Stomach (tissue), 9 donors: Measurements from ENCODE around the gene DUSP6. TPM values are rescaled to one million over a fixed set of nuclear protein-coding genes. Genes with fewer than 3 reads are reported as not detected.

Experiments
- DNase-seq, 2 donors: peaks; one replicate each; pipeline versions ENCODE4 v3.0.0 to v3.0.0-alpha.2; 2013 to 2019
- H3K27ac ChIP-seq, 5 donors: fragments of 200-600 bp in 4 of 5; sonication (generic) in 4 of 5; one replicate each; pipeline ENCODE4 v1.5.1; 2013 to 2019; ENCODE audit warnings: mild to moderate bottlenecking in 1 of 5, moderate library complexity in 1 of 5
- H3K27me3 ChIP-seq, 3 donors: fragments of 200-600 bp; sonication (generic); one replicate each; pipeline ENCODE4 v1.5.1; 2017 to 2019; ENCODE audit warnings: mixed run types in 1 of 3
- H3K36me3 ChIP-seq, 4 donors: fragments of 200-600 bp; sonication (generic); 1 replicate in 3 of 4; 2 replicates in 1 of 4; pipeline ENCODE4 v1.5.1; 2016 to 2019
- H3K4me1 ChIP-seq, 4 donors: fragments of 200-600 bp; sonication (generic); one replicate each; pipeline ENCODE4 v1.5.1; 2016 to 2019
- H3K4me3 ChIP-seq, 4 donors: fragments of 200-600 bp; sonication (generic) in 3 of 4; one replicate each; pipeline ENCODE4 v1.5.1; 2016 to 2019; ENCODE audit warnings: mild to moderate bottlenecking in 1 of 4
- H3K9me3 ChIP-seq, 4 donors: fragments of 200-600 bp; sonication (generic); one replicate each; pipeline ENCODE4 v1.5.1; 2016 to 2019
- CTCF ChIP-seq, 7 experiments: fragments of 450-650 bp in 4 of 7; fragments of 200-600 bp in 3 of 7; sonication (generic) in 3 of 7; IDR thresholded peaks; one replicate each; pipeline ENCODE4 v1.5.1; 2016 to 2019; ENCODE audit warnings: antibody characterized with exemption in 7 of 7, control low read depth in 2 of 7, mild to moderate bottlenecking in 1 of 7
- EP300 ChIP-seq: sonication (generic); formaldehyde crosslinking; IDR thresholded peaks from one replicate; pipeline ENCODE4 v1.6.1; 2017; ENCODE audit warnings: antibody characterized with exemption
- POLR2A ChIP-seq, 4 donors: fragments of 450-650 bp; IDR thresholded peaks; one replicate each; pipeline ENCODE4 v1.6.1; 2016; ENCODE audit warnings: antibody characterized with exemption in 4 of 4, control low read depth in 2 of 4, mild to moderate bottlenecking in 1 of 4, moderate library complexity in 1 of 4
- POLR2AphosphoS5 ChIP-seq, 3 donors: sonication (generic); formaldehyde crosslinking; IDR thresholded peaks; one replicate each; pipeline ENCODE4 v1.6.1; 2016; ENCODE audit warnings: antibody characterized with exemption in 3 of 3
- WGBS, 5 donors: extraction: QIAGEN DNeasy Blood & Tissue Kit in 3 of 5; methylation state at CpG; one replicate each; pipeline versions ENCODE4 v1.1.5 to v1.1.7; 2013 to 2018; 5-methylcytosine and 5-hydroxymethylcytosine counted together
- intact Hi-C: fragments of 100-400 bp; cut with DNase I; formaldehyde crosslinking; loops from one replicate; pipeline ENCODE4 v1.15.1; 2023; ENCODE audit warnings: low total_unique reads
- polyA plus RNA-seq, 3 donors: library from polyadenylated mRNA; stranded (reverse); fragments of 200-250 nt; gene quantifications; one replicate each; pipeline ENCODE4 v1.2.3, GENCODE V29; 2013
- total RNA-seq, 5 donors: library from RNA; depleted of rRNA; stranded (reverse); fragments of >200 nt; gene quantifications; one replicate each; pipeline versions ENCODE4 v1.1.0 to v1.2.3, GENCODE V29; 2014 to 2016
- donor health status: healthy with polysubstance abuse.
- donor health status: Bipolar disorder and iron deficiency.
- donor health status: healthy.

Gene DUSP6
- total and polyA plus RNA-seq, 8 donors: 11.3 to 105 (median 27.6) TPM

GRCh38 chr12:89353823-89354611 is 1.7 kb upstream of the DUSP6 start:
- Histone ChIP-seq H3K9me3 (no peaks in the 10 kb centered on the region), H3K27ac (peak overlapping the region; percentile 96 to 99 (median 97)), H3K27me3 (no peaks in the 10 kb centered on the region), H3K4me1 (peaks cover 12 to 52% (median 32%) of the 10 kb centered on the region in 4 donors), H3K36me3 (peaks cover 0 to 3% (median 1%) of the 10 kb centered on the region in 4 donors), H3K4me3 (peak overlapping the region; percentile 72 to 85 (median 76))
- intact Hi-C loops: no loop called here
- no peak for TF ChIP-seq EP300
- TF ChIP-seq CTCF (IDR thresholded peaks at IDR 0.05): no peak
- TF ChIP-seq POLR2A (IDR thresholded peaks at IDR 0.05): peak in 1 of 4 donors; percentile 18
- peak in 2 of 3 donors; percentile 77 to 80 for TF ChIP-seq POLR2AphosphoS5 (IDR thresholded peaks at IDR 0.05)
- WGBS, 5 donors: 0 to 3% (median 1%) methylated on average over 13 to 74 of the region's 74 CpGs
- DNase-seq: peak; percentile 86 to 91

DNA sequence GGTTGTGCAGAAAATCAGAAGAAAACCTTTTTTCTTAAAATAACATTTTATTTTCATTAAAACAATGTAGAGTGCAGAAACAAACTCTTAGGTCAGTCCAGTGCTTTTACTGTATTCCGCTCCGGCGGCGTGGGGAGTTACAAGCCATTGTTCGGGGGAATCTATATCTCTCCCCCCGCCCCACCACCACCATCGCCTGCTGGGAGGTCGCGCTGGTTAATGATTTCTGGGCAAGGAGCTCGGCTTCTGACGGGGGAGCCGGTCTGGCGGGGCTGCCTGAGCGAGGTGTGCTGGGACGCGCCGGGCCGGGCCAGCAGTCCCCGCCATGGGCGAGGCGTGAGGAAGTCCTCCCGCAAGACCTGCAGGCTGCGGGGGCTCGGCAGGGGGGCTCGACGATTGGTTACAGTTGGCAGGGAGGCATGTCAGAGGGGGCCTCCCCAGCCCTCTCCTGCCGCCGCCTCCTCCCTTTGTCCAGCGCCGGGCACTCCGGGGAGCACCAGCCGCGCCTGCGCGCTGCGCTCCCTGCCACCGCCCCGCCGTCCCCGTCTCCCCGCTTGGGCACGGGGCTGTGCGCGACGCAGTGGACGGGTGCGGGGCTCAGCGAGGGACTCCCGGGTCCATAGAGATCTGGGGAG is 1.0 kb upstream of the DUSP6 start:
- peak overlapping the region; percentile 96 to 99 (median 97) for H3K27ac ChIP-seq
- WGBS, 5 donors: 0 to 1% (median 0%) methylated on average over 23 to 49 of the region's 49 CpGs
- H3K4me3 ChIP-seq: peak overlapping the region; percentile 72 to 85 (median 76)
- DNase-seq: peak; percentile 73 to 94
- peaks cover 0 to 8% (median 4%) of the 10 kb centered on the region in 4 donors for H3K36me3 ChIP-seq
- no peaks in the 10 kb centered on the region for H3K9me3 ChIP-seq
- no peaks in the 10 kb centered on the region for H3K27me3 ChIP-seq
- H3K4me1 ChIP-seq: peaks cover 15 to 59% (median 34%) of the 10 kb centered on the region in 4 donors
- no peak for TF ChIP-seq EP300
- TF ChIP-seq POLR2AphosphoS5 (IDR thresholded peaks at IDR 0.05): peak; percentile 4 to 69 (median 48)
- TF ChIP-seq CTCF (IDR thresholded peaks at IDR 0.05): no peak
- peak in 1 of 4 donors; percentile 47 for TF ChIP-seq POLR2A (IDR thresholded peaks at IDR 0.05)
- intact Hi-C loops: no loop called here

DNA sequence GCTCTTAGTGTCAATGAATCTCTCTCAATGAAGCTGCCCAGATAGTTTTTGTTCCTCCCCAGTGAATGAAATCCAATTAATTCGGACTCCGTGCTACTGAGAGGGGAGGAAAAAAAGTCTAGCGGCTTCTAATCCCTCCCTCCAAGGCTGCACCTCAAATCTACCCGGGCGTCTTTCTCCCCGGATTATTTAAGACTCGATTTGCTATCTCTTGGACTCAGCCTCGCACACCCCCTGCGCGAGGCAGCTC is 134 bp downstream of the DUSP6 start:
- Histone ChIP-seq H3K9me3 (no peaks in the 10 kb centered on the region), H3K27ac (peak overlapping the region; percentile 83 to 99 (median 97)), H3K4me3 (peak overlapping the region; percentile 72 to 85 (median 76)), H3K36me3 (peaks cover 0 to 10% (median 4%) of the 10 kb centered on the region in 4 donors), H3K27me3 (no peaks in the 10 kb centered on the region), H3K4me1 (peaks cover 18 to 65% (median 37%) of the 10 kb centered on the region in 4 donors)
- intact Hi-C loops: no loop called here
- DNase-seq: no peak
- TF ChIP-seq EP300 (no peak), CTCF (IDR thresholded peaks at IDR 0.05) (no peak), POLR2AphosphoS5 (IDR thresholded peaks at IDR 0.05) (no peak), POLR2A (IDR thresholded peaks at IDR 0.05) (no peak)
- WGBS, 5 donors: 0% methylated on average over 10 of the region's 10 CpGs

DNA sequence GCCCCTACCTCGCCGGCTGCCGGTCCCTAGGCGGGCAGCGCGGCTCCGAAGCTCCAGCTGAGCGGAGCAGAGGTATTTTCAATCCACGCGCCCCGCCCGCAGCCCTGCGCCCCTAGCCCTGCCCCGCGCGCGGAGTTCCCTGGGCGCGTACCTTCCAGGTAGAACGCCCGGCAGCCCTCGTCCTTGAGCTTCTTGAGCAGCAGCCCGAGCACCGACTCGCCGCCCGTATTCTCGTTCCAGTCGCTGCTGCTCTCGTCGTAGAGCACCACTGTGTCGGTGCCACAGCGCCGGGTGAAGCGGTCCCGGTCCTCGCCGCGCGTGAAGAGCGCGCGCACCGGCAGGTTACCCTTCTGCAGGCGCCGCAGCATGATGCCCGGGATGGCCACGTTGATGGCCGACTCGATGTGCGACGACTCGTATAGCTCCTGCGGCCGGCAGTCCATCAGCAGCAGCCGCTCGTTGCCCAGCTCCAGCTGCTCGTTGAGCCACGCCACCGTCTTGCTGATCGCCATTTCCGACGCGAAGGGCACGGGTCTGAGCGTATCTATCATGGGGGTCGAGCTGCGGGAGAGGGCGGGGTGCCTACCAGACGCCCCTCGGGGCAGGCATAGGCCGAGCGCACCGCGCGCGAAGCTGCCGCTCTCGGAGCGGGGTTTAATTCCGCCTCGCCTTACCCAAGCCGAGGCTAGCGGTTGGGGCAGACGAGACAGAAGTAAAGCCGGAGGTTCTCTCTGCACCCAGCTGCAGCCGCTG is 636 bp downstream of the DUSP6 start:
- peaks cover 23 to 65% (median 42%) of the 10 kb centered on the region in 4 donors for H3K4me1 ChIP-seq
- intact Hi-C loops: no loop called here
- H3K27me3 ChIP-seq: no peaks in the 10 kb centered on the region
- WGBS, 5 donors: 0 to 1% (median 0%) methylated on average over 12 to 87 of the region's 87 CpGs
- peaks cover 0 to 10% (median 4%) of the 10 kb centered on the region in 4 donors for H3K36me3 ChIP-seq
- TF ChIP-seq CTCF (IDR thresholded peaks at IDR 0.05) (no peak), POLR2AphosphoS5 (IDR thresholded peaks at IDR 0.05) (no peak), EP300 (no peak), POLR2A (IDR thresholded peaks at IDR 0.05) (no peak)
- peak overlapping the region; percentile 72 to 85 (median 76) for H3K4me3 ChIP-seq
- H3K27ac ChIP-seq: peak overlapping the region; percentile 83 to 99 (median 97)
- no peaks in the 10 kb centered on the region for H3K9me3 ChIP-seq
- DNase-seq: peak; percentile 47 to 79
